ENCODE results near the gene NPL. TPM values are rescaled to one million over a fixed set of nuclear protein-coding genes. Genes with fewer than 3 reads are reported as not detected.
A peak's percentile ranks its signal among the peaks of the same experiment; 100 is the strongest.

The NPL gene
- total and polyA plus RNA-seq, 9 of the 15 experiments (the other 6 are each of a cell fraction or from before 2014, with no cell fraction given) = 9.9 to 22.3 (median 14.2) TPM

- TF ChIP-seq TEAD4 (IDR thresholded peaks at IDR 0.05; ENCODE audit: low read length) (peak; percentile 67), TEAD4 (CRISPR knock-in tag; IDR thresholded peaks at IDR 0.05; ENCODE audit: borderline replicate concordance) (no peak), PTTG1 (tag; IDR thresholded peaks at IDR 0.05; ENCODE audit: low read depth) (no peak), DIDO1 (tag; IDR thresholded peaks at IDR 0.05; ENCODE audit: low read depth) (no peak), SRF (CRISPR knock-in tag; IDR thresholded peaks at IDR 0.05) (no peak), ID3 (CRISPR knock-in tag; IDR thresholded peaks at IDR 0.05) (no peak), ID3 (tag; IDR thresholded peaks at IDR 0.05) (no peak), ARID2 (IDR thresholded peaks at IDR 0.05) (no peak), TSC22D4 (tag; IDR thresholded peaks at IDR 0.05) (no peak), ZNF699 (CRISPR knock-in tag; IDR thresholded peaks at IDR 0.05; ENCODE audit: insufficient replicate concordance) (no peak), ZNF232 (CRISPR knock-in tag; IDR thresholded peaks at IDR 0.05) (no peak), ZNF253 (CRISPR knock-in tag; conservative IDR thresholded peaks at IDR 0.05) (no peak), AFF4 (CRISPR knock-in tag; IDR thresholded peaks at IDR 0.05) (no peak), MTA3 (IDR thresholded peaks at IDR 0.05; ENCODE audit: borderline replicate concordance) (no peak), ZNF274 (IDR thresholded peaks at IDR 0.05; ENCODE audit: borderline replicate concordance, low read depth, low read length) (no peak), SIN3B (IDR thresholded peaks at IDR 0.05; ENCODE audit: low read depth) (no peak), ILK (tag; IDR thresholded peaks at IDR 0.05; ENCODE audit: borderline replicate concordance, low read depth) (no peak), EZH2 (IDR thresholded peaks at IDR 0.05; ENCODE audit: borderline replicate concordance, low read depth, low read length) (no peak), XRCC5 (IDR thresholded peaks at IDR 0.05; ENCODE audit: low read depth, low read length) (no peak), ZFP30 (CRISPR knock-in tag; IDR thresholded peaks at IDR 0.05; ENCODE audit: borderline replicate concordance) (no peak), ZNF644 (tag; IDR thresholded peaks at IDR 0.05; ENCODE audit: low read depth) (no peak; the same call in 1 of the 2 replicates), ZFP36 (IDR thresholded peaks at IDR 0.05; ENCODE audit: low read depth, low read length, partially characterized antibody) (no peak), FOXK1 (CRISPR knock-in tag; IDR thresholded peaks at IDR 0.05; ENCODE audit: borderline replicate concordance) (no peak), ETV1 (tag; conservative IDR thresholded peaks at IDR 0.05; ENCODE audit: low read depth) (peak; percentile 77), NCOA4 (IDR thresholded peaks at IDR 0.05; ENCODE audit: partially characterized antibody) (no peak), NFE2L1 (tag; IDR thresholded peaks at IDR 0.05; ENCODE audit: borderline replicate concordance, low read depth) (no peak), ZNF780A (CRISPR knock-in tag; IDR thresholded peaks at IDR 0.05) (no peak)
Measured at GRCh38 chr1:182795563-182796228, 6.1 kb downstream of the NPL start (continued).

Measured in K562 (cell line).